Measurements from ENCODE around the gene ASB12. TPM values are rescaled to one million over a fixed set of nuclear protein-coding genes. Genes with fewer than 3 reads are reported as not detected.
"Not testable (repeated sequence)": the region's sequence is repeated elsewhere in the genome, so short reads cannot be mapped to it uniquely, and the experiment has no call there.

ASB12 gene, protein sequence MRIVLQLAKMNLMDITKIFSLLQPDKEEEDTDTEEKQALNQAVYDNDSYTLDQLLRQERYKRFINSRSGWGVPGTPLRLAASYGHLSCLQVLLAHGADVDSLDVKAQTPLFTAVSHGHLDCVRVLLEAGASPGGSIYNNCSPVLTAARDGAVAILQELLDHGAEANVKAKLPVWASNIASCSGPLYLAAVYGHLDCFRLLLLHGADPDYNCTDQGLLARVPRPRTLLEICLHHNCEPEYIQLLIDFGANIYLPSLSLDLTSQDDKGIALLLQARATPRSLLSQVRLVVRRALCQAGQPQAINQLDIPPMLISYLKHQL
- total RNA-seq: under 1 TPM in 1 of 4 donors, not detected in 3; 0.41 TPM

DNA sequence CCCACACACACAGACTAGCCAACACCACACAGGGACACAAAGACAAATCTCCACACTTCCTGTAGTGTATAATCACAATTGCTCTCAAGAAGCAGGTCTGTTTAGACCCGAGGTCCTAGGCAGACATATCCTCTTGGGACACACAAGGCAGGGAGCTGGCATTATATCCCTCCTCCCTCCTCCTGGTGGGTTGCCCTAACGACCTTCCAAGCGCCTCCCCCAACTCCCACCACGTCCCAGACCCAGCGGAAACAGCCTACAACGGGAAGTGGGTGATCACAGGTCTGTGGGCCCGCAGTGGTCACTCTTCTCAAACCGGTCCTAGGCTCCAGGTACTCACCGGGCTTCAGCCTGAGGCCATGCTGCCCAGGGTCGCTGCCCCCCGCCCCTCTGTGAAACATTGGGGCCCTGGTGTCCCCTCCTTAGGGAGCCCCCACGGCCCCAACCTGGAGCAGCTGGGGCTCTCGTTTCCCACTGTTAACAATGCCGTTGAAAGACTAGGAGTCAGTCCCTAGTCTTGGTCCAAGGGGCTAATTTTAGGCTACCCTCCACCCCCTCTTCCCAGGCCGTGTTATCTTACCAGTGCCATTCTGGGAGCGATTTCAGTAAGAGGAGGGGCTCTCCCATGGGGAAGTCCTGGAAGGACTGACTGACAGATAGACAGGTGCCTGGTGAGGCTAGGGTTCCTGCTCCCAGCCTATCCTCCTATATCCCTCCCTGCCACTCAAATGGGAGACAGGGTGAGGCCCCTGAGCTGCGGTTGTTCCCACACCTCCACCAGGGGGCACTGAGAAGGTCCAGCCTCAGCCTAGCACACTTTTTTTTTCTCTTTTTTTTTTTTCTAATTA, at the start of gene ASB12:
ASB12 (minus strand) TSS at position 485 of the 848 bp plus-strand sequence. CDS start 4,957 bp downstream, outside the sequence.
- intact Hi-C loops (cut with DNase I; ENCODE audit: low total_unique reads): no loop called here
- in situ Hi-C loops (cut with MboI; ENCODE audit: low pct_ligation_motif_present in 1 of 4, low pct_unique_long_range_greater_than_20kb in 1 of 4, low sequenced_read_pairs in 3 of 4): no loop called here
- TF ChIP-seq EP300 (IDR thresholded peaks at IDR 0.05; ENCODE audit: low read depth): no peak
- no peak for TF ChIP-seq POLR2A (IDR thresholded peaks at IDR 0.05)
- TF ChIP-seq, protein P1, sequence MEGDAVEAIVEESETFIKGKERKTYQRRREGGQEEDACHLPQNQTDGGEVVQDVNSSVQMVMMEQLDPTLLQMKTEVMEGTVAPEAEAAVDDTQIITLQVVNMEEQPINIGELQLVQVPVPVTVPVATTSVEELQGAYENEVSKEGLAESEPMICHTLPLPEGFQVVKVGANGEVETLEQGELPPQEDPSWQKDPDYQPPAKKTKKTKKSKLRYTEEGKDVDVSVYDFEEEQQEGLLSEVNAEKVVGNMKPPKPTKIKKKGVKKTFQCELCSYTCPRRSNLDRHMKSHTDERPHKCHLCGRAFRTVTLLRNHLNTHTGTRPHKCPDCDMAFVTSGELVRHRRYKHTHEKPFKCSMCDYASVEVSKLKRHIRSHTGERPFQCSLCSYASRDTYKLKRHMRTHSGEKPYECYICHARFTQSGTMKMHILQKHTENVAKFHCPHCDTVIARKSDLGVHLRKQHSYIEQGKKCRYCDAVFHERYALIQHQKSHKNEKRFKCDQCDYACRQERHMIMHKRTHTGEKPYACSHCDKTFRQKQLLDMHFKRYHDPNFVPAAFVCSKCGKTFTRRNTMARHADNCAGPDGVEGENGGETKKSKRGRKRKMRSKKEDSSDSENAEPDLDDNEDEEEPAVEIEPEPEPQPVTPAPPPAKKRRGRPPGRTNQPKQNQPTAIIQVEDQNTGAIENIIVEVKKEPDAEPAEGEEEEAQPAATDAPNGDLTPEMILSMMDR (IDR thresholded peaks at IDR 0.05): no peak
- no peak for TF ChIP-seq POLR2AphosphoS5 (IDR thresholded peaks at IDR 0.05)
- 66 to 67% methylated on average over 1 to 17 of the region's 17 CpGs for WGBS, 2 donors (ENCODE audit: low coverage in 1 of 2)
- H3K36me3 ChIP-seq: no peaks in the 10 kb centered on the region
- DNase-seq: no peak
- no peaks in the 10 kb centered on the region for H3K9me3 ChIP-seq
- no peak within 1 kb of the TSS for H3K4me3 ChIP-seq
- H3K27me3 ChIP-seq: no peaks in the 10 kb centered on the region
- H3K27ac ChIP-seq: no peak within 1 kb of the TSS
- no peaks in the 10 kb centered on the region for H3K4me1 ChIP-seq

DNA sequence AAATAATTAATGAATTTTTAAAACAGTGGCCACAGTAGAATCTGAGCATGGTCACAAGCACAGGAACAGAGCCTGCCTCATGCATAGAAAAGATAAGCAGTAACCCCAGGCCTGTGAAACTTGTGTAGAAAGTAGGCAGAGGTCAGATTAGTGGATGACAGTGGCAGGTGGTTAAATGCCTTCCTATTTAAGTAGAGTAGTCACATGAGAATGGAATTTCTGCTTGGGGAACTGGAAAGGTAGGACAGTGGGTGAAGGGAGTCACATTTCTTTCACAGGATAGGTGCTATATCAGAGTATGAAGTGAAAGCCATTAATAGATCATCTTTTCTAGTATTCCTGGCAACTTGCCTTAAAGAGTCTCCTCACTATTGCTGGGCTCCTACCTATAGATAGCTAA, 34.9 kb upstream of the ASB12 start:
- H3K27ac ChIP-seq: no peak overlapping the region
- in situ Hi-C loops (cut with MboI; ENCODE audit: low pct_ligation_motif_present in 1 of 4, low pct_unique_long_range_greater_than_20kb in 1 of 4, low sequenced_read_pairs in 3 of 4) (no loop called here), intact Hi-C loops (cut with DNase I; ENCODE audit: low total_unique reads) (loop anchor here (10.0 kb wide), 1 partner anchor 1660 kb away; no protein-coding TSS in a partner anchor)
- no peak for DNase-seq
- H3K27me3 ChIP-seq: no peaks in the 10 kb centered on the region
- H3K4me1 ChIP-seq: no peaks in the 10 kb centered on the region
- H3K36me3 ChIP-seq: no peaks in the 10 kb centered on the region
- no peak for TF ChIP-seq POLR2A (IDR thresholded peaks at IDR 0.05)
- no peak for TF ChIP-seq POLR2AphosphoS5 (IDR thresholded peaks at IDR 0.05)
- TF ChIP-seq EP300 (IDR thresholded peaks at IDR 0.05; ENCODE audit: low read depth): no peak
- TF ChIP-seq, protein P1 (IDR thresholded peaks at IDR 0.05): no peak
- no peaks in the 10 kb centered on the region for H3K9me3 ChIP-seq
- H3K4me3 ChIP-seq: no peak overlapping the region

DNA sequence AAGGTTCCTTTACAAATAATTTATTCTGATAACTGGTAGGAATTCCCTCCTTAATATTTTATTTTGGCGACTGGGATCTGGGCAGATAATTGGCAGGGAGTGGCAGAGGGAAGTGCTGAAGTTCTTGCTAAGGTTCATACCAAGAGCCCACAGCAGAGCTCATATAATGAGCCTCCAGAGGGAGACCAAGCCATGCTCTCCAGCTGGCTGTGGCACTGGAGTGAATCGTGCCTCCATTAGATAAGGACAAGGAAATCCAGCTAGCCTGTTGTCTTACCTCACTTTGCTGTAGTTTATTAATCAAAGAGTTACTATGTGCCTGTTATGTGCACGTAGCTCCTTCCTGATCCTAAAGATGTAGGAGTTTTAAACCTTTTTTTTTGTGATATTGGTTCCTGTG, 1.3 kb downstream of the ASB12 start:
- 28 to 33% methylated on average over 1 to 3 of the region's 3 CpGs for WGBS, 2 donors (ENCODE audit: low coverage in 1 of 2)
- Histone ChIP-seq H3K9me3 (no peaks in the 10 kb centered on the region), H3K27ac (no peak overlapping the region), H3K4me1 (no peaks in the 10 kb centered on the region), H3K4me3 (no peak overlapping the region), H3K36me3 (no peaks in the 10 kb centered on the region), H3K27me3 (no peaks in the 10 kb centered on the region)
- peak; percentile 31 for DNase-seq
- in situ Hi-C loops (cut with MboI; ENCODE audit: low pct_ligation_motif_present in 1 of 4, low pct_unique_long_range_greater_than_20kb in 1 of 4, low sequenced_read_pairs in 3 of 4): no loop called here
- TF ChIP-seq, protein P1 (IDR thresholded peaks at IDR 0.05): peak in 2 of 5 experiments; percentile 8 to 17
- TF ChIP-seq POLR2A (IDR thresholded peaks at IDR 0.05) (no peak), POLR2AphosphoS5 (IDR thresholded peaks at IDR 0.05) (no peak)
- intact Hi-C loops (cut with DNase I; ENCODE audit: low total_unique reads): no loop called here

DNA sequence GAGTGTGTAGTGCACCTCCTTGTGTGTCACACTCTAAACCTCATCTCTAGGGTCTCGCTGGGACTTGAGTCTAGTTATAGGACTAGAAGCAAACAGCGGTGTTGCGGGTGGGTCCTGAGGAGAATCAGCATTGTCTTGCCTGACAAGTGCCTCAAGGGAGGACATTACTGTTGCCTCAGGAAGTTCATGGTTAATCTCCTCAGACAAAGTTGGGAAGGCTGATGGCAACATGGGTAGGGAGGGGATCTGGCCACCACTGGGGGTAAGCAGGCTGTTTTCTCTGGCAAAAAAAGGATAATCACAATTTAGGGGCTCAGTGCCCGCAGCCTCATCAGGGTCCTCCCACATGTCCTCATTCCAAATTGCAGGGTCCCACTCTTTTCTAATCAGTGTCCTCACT, 12.4 kb downstream of the ASB12 start:
- in situ Hi-C loops (cut with MboI; ENCODE audit: low pct_ligation_motif_present in 1 of 4, low pct_unique_long_range_greater_than_20kb in 1 of 4, low sequenced_read_pairs in 3 of 4): no loop called here
- no peak for DNase-seq
- no peak overlapping the region for H3K27ac ChIP-seq
- no peaks in the 10 kb centered on the region for H3K4me1 ChIP-seq
- no peaks in the 10 kb centered on the region for H3K27me3 ChIP-seq
- no peak for TF ChIP-seq POLR2AphosphoS5 (IDR thresholded peaks at IDR 0.05)
- intact Hi-C loops (cut with DNase I; ENCODE audit: low total_unique reads): no loop called here
- WGBS, 2 donors (ENCODE audit: low coverage in 1 of 2): 88% methylated on average over 4 of the region's 4 CpGs; no CpG with 5 or more reads in 1 of the 2 donors
- H3K4me3 ChIP-seq: no peak overlapping the region
- no peaks in the 10 kb centered on the region for H3K9me3 ChIP-seq
- H3K36me3 ChIP-seq: no peaks in the 10 kb centered on the region

DNA sequence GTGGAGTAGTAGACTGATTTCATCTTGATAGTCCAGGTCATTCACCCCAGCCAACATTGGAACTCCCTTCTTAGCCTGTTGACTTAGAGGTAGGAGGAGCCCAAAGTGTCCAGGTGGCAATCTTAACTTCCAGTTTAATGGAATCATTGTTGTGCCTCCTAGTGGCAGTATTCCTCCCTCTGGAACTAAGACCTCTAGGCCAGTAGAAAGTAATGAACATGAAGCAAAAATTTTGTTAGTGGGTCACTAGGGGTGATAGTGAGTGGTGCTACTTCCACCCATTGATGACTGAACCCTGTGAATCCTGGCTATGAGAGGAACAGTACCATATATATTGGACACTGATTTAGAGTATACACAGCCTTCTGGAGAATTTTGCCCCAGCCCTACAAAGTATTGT, 16.4 kb downstream of the ASB12 start:
- H3K36me3 ChIP-seq; intact Hi-C loops (cut with DNase I; ENCODE audit: low total_unique reads); H3K9me3 ChIP-seq; H3K27me3 ChIP-seq; in situ Hi-C loops (cut with MboI; ENCODE audit: low pct_ligation_motif_present in 1 of 4, low pct_unique_long_range_greater_than_20kb in 1 of 4, low sequenced_read_pairs in 3 of 4); H3K4me3 ChIP-seq; H3K27ac ChIP-seq; DNase-seq; H3K4me1 ChIP-seq: not testable (repeated sequence)

Measured in transverse colon (tissue), 4 donors.